GM12873 (cell line): ENCODE results near the gene SLC23A2.

Experiments
- TF ChIP-seq, protein P1 (sequence below): IDR thresholded peaks from 2 replicates; pipeline ENCODE4 v1.5.1; 2012; ENCODE audit warnings: low read depth, mild to moderate bottlenecking, moderate library complexity, low read length, control low read depth; ENCODE audit not compliant: insufficient read depth; ENCODE audit errors: missing control alignments

Gene SLC23A2

DNA sequence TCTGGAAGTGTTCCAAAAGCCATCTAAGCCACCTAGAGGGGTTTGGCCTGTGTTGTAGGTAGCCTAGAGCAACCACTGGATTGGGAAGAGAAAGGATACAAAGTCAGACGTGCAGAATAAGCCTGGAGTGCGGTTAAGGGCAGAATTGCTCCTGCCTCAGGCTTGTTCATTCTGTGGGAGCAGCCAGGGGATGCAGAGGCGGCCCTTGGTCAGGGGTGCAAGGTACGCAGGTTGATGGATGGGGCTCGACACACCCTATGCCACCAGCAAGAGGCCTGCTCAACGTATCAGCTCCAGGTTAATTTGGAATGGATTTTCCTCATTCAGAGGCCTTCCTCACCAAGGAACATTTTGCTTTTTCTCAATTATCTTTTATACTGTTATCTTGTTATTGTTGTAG is 129.8 kb downstream of the SLC23A2 start:
- TF ChIP-seq, protein P1, sequence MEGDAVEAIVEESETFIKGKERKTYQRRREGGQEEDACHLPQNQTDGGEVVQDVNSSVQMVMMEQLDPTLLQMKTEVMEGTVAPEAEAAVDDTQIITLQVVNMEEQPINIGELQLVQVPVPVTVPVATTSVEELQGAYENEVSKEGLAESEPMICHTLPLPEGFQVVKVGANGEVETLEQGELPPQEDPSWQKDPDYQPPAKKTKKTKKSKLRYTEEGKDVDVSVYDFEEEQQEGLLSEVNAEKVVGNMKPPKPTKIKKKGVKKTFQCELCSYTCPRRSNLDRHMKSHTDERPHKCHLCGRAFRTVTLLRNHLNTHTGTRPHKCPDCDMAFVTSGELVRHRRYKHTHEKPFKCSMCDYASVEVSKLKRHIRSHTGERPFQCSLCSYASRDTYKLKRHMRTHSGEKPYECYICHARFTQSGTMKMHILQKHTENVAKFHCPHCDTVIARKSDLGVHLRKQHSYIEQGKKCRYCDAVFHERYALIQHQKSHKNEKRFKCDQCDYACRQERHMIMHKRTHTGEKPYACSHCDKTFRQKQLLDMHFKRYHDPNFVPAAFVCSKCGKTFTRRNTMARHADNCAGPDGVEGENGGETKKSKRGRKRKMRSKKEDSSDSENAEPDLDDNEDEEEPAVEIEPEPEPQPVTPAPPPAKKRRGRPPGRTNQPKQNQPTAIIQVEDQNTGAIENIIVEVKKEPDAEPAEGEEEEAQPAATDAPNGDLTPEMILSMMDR, result no peak

DNA sequence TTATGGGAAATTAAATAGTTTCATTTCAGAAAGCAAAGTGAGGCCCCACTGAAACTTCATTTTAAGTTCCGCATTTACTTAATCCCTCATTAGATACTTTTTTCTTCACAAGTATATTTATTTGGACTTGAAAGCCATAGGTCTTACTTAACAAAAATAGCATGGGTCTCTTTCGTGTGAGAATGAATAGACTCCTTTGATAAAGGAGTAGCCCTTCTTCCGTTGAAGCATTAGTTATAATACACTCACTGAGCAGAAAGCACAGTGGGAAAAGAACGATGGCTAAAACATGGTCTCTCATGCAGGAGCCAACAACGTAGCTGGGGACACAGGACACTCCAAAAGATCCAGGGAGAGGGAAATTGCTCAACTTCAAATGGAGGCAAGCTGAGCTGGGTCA is 130.4 kb downstream of the SLC23A2 start:
- TF ChIP-seq, protein P1, result no peak

DNA sequence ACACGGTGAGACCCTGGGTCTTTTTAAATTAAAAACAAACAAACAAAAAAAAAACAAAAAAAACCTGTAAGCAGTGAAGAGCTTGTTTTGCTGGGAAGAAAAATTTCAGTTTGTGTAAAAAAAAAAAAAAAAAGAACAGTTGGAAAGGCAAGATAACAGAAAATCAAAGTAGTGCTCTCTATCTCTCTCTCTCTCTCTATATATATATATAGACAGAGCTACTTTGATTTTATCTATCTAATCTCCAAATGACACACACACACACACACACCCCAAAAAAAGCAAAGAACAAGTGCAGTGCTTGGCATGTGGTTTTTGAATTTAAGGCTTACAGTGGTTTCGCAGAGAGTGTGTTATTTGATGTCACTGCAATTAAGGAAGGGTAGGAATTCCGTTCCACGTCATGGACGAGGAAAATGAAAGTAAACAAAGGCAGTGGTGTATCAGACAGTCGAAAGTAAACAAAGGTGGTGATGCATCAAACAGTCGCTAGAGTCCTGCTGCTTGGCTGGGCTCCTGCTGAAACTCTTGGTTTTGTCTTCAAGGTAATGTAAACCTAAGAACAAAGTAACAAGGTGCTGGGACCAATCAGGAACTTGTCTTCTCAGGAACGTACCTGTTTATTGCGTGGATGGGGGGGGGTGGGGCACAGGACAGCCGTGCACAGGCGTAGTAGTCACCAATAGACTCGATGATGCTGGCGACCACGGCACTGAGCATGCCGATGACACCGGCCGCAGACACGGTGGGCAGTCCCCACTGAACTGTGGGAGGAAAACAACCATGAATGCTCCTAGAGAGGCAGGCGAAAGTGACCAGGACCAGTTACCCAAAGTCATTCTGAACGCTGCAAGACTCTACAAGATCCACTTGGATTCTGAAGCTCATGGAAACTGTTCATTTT is 131.8 kb downstream of the SLC23A2 start:
- TF ChIP-seq, protein P1, result no peak

DNA sequence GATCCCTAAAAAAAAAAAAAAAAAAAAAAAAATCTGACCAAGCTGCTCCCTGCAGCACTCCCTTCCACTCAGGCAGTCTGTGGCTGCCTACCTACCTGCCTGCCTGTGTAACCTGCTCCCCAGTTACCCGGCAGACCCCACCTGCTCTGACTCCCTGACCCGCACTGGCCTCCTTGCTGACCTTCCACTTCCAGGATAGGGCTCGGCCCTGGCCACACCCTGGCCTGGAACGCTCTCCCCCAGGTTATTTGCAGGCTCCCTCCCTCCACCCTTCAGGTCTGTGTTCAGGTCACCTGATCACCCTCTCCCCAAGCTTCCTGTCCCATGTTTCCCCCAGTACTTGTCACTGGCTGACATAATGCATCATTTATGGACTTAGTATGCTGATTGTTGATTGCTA is 134.3 kb downstream of the SLC23A2 start:
- TF ChIP-seq, protein P1, result no peak

DNA sequence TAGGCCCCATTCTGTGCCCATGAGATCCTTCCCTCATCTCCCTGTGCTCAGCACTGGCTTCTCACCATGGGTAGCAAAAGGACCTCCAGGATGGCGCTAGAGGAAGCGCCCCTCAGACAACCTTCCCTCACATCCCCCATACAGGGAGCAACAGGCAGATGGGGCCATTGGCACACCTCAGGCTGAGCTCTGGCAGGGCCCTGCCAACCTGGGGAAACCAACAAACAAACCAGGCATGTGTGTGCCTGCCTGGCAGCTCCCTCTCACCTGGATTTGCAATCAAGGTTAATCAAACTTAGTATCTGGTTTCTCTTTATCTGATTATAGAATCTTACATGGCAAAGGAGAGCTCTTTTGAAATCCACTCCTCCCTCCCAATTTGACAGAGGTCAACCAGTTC is 134.9 kb downstream of the SLC23A2 start:
- TF ChIP-seq, protein P1, result no peak

DNA sequence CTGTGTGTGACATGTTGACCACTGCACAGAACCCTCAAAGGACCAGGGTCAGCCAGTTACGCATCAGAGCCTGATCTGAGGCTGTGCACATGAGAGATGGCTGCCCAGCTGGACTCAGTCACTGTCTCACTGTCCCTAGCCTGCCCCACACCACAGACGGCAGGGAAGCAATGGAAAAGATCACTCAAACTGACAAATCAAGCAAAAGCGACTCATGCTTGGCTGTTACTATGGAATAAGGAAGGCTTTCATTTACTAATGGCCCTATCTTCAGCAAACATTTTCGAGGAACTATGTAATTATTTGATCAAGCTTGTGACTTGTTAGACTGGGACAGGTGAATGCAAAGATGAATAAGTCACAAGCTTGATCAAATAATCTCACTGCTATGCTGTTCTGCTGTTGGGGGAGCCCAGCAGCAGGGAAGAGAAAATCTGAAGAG is 137.0 kb downstream of the SLC23A2 start:
- TF ChIP-seq, protein P1, result no peak

DNA sequence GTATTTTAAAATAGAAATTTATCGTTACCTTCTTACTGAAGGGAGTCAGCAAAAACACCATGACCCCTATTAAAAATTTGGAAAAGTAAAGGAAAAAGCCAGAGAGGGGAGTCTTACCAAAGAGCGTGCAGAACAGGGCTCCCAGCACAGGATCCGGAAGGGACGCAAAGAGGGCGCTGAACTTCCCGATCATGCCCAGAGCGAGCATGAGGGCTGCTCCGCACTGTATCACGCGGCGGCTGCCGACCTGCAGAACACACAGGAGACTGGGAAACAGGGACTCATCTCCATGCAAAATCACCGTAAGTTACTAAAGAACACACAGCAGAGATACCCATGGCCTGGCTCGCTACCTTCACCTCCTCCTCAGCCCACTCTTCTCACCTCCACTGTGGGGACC is 138.6 kb downstream of the SLC23A2 start:
- TF ChIP-seq, protein P1, result no peak
